VCaP (cell line): ENCODE data around the gene BMP7.

ENCODE experiments used
- H3K27ac ChIP-seq: fragments of 450-650 bp; 2 replicates; pipeline ENCODE4 v1.5.1; 2017
- CTCF ChIP-seq: fragments of 450-650 bp; conservative IDR thresholded peaks from 2 replicates; pipeline ENCODE4 v1.5.1; 2017; ENCODE audit warnings: mild to moderate bottlenecking, moderate library complexity

The BMP7 gene

GRCh38 chr20:57174737-57175136 lies 91.7 kb downstream of the BMP7 start:
- TF ChIP-seq CTCF: no peak
- H3K27ac ChIP-seq: no peak overlapping the region

- H3K27ac ChIP-seq: no peak overlapping the region
- no peak for TF ChIP-seq CTCF
Observed at GRCh38 chr20:57173986-57174385, 92.5 kb downstream of the BMP7 start.

GRCh38 chr20:57173041-57173440 lies 93.4 kb downstream of the BMP7 start:
- TF ChIP-seq CTCF: no peak
- H3K27ac ChIP-seq: no peak overlapping the region

GRCh38 chr20:57170343-57170742 lies 96.1 kb downstream of the BMP7 start:
- no peak for TF ChIP-seq CTCF
- no peak overlapping the region for H3K27ac ChIP-seq

- no peak for TF ChIP-seq CTCF
- H3K27ac ChIP-seq: no peak overlapping the region
Observed at GRCh38 chr20:57169162-57169561, 97.3 kb downstream of the BMP7 start.

- TF ChIP-seq CTCF: no peak
- no peak overlapping the region for H3K27ac ChIP-seq
Observed at GRCh38 chr20:57167971-57168701, 98.3 kb downstream of the BMP7 start.

- no peak overlapping the region for H3K27ac ChIP-seq
- no peak for TF ChIP-seq CTCF
Observed at GRCh38 chr20:57167292-57167655, 99.2 kb downstream of the BMP7 start.
